Endothelial cell of umbilical vein (primary cell): ENCODE results near the gene MCUR1.

Source experiments
- CTCF ChIP-seq, 2 donors: IDR thresholded peaks; 1 replicate in 1 of 2; 2 replicates in 1 of 2; pipeline ENCODE4 v1.5.1; 2011; ENCODE audit warnings: low read length in 2 of 2, mild to moderate bottlenecking in 2 of 2, moderate library complexity in 2 of 2, control low read depth in 1 of 2, inconsistent platforms in 1 of 2, low read depth in 1 of 2; ENCODE audit not compliant: insufficient read depth in 1 of 2; ENCODE audit errors: extremely low read depth in 1 of 2
- EZH2 ChIP-seq: IDR thresholded peaks from 2 replicates; pipeline ENCODE4 v1.6.1; 2012; ENCODE audit warnings: borderline replicate concordance, low read depth, mild to moderate bottlenecking, moderate library complexity, low read length, inconsistent platforms; ENCODE audit not compliant: severe bottlenecking
- MAX ChIP-seq: IDR thresholded peaks from 2 replicates; pipeline ENCODE4 v1.6.1; 2011; ENCODE audit not compliant: insufficient read depth, insufficient read length
- MYC ChIP-seq: IDR thresholded peaks from one replicate; pipeline ENCODE4 v1.6.1; 2011; ENCODE audit warnings: mild to moderate bottlenecking, low read depth, low read length
- POLR2A ChIP-seq: IDR thresholded peaks from 2 replicates; pipeline ENCODE4 v1.6.1; 2012; ENCODE audit warnings: low read depth, mild to moderate bottlenecking, control low read depth, low read length
- POLR2AphosphoS5 ChIP-seq: IDR thresholded peaks from 2 replicates; pipeline ENCODE4 v1.6.1; 2012; ENCODE audit warnings: low read depth, mild to moderate bottlenecking, control low read depth, low read length, moderate library complexity; ENCODE audit not compliant: insufficient read depth

- no peak for TF ChIP-seq POLR2AphosphoS5
- TF ChIP-seq EZH2: no peak
- no peak for TF ChIP-seq CTCF (IDR thresholded peaks at IDR 0.05; ENCODE audit: extremely low read depth in 1 of 2, insufficient read depth in 1 of 2, low read depth in 1 of 2, low read length in 2 of 2)
- TF ChIP-seq POLR2A: no peak
- no peak for TF ChIP-seq MAX
- TF ChIP-seq MYC: no peak
Observed at GRCh38 chr6:13814938-13815575, 700 bp upstream of the MCUR1 start.
